Esophagus muscularis mucosa (tissue), 4 donors: ENCODE results near the gene NAGS. TPM values are rescaled to one million over a fixed set of nuclear protein-coding genes. Genes with fewer than 3 reads are reported as not detected.

Experiments used
- DNase-seq: peaks from one replicate; pipeline ENCODE4 v3.0.0-alpha.2; 2017; ENCODE audit errors: extremely low spot score
- H3K27ac ChIP-seq, 4 donors: fragments of 200-600 bp; sonication (generic); replicated peaks in 1 of 4; 1 replicate in 3 of 4; 2 replicates in 1 of 4; pipeline ENCODE4 v1.5.1; 2016 to 2019; ENCODE audit warnings: mild to moderate bottlenecking in 1 of 4
- H3K27me3 ChIP-seq, 4 donors: fragments of 200-600 bp; sonication (generic); one replicate each; pipeline versions ENCODE4 v1.5.1 to v1.6.0; 2016 to 2019
- H3K36me3 ChIP-seq, 4 donors: fragments of 200-600 bp; sonication (generic); one replicate each; pipeline ENCODE4 v1.5.1; 2016 to 2019
- H3K4me1 ChIP-seq, 4 donors: fragments of 200-600 bp; sonication (generic); one replicate each; pipeline ENCODE4 v1.5.1; 2016 to 2019
- H3K4me3 ChIP-seq, 4 donors: fragments of 200-600 bp; sonication (generic); 1 replicate in 2 of 4; 2 replicates in 2 of 4; pipeline ENCODE4 v1.5.1; 2016 to 2019; ENCODE audit warnings: mild to moderate bottlenecking in 4 of 4, moderate library complexity in 1 of 4
- H3K9me3 ChIP-seq, 4 donors: fragments of 200-600 bp; sonication (generic); 1 replicate in 3 of 4; 2 replicates in 1 of 4; pipeline ENCODE4 v1.5.1; 2016 to 2019
- CTCF ChIP-seq, 3 experiments: fragments of 200-600 bp in 2 of 3; fragments of 450-650 bp in 1 of 3; sonication (generic) in 2 of 3; IDR thresholded peaks; one replicate each; pipeline ENCODE4 v1.5.1; 2017 to 2019; ENCODE audit warnings: antibody characterized with exemption in 3 of 3, mild to moderate bottlenecking in 2 of 3, moderate library complexity in 1 of 3
- EP300 ChIP-seq: sonication (generic); formaldehyde crosslinking; IDR thresholded peaks from one replicate; pipeline ENCODE4 v1.6.1; 2017; ENCODE audit warnings: antibody characterized with exemption
- POLR2A ChIP-seq: fragments of 450-650 bp; IDR thresholded peaks from one replicate; pipeline ENCODE4 v1.6.1; 2017; ENCODE audit warnings: antibody characterized with exemption, moderate library complexity, mild to moderate bottlenecking, low read depth
- POLR2AphosphoS5 ChIP-seq, 2 donors: sonication (generic); formaldehyde crosslinking; IDR thresholded peaks; one replicate each; pipeline ENCODE4 v1.6.1; 2017; ENCODE audit warnings: antibody characterized with exemption in 2 of 2
- WGBS: methylation state at CpG from one replicate; pipeline ENCODE4 v1.1.5; 2018; 5-methylcytosine and 5-hydroxymethylcytosine counted together
- intact Hi-C: fragments of 100-400 bp; cut with DNase I; formaldehyde crosslinking; loops from one replicate; pipeline ENCODE4 v1.15.1; 2023
- total RNA-seq, 4 donors: library from RNA; depleted of rRNA; stranded (reverse); fragments of >200 nt; gene quantifications; one replicate each; pipeline versions ENCODE4 v1.1.0 to v1.2.1, GENCODE V29; 2016

Gene NAGS
- total RNA-seq, 4 donors from 2014 or later = 0.83 to 3.4 (median 1.8) TPM

GRCh38 chr17:44001461-44001920 is 2.9 kb upstream of the NAGS start:
- intact Hi-C loops = no loop called here
- H3K27me3 ChIP-seq = peaks cover 6 to 38% (median 25%) of the 10 kb centered on the region in 4 donors
- DNase-seq = no peak
- TF ChIP-seq CTCF (IDR thresholded peaks at IDR 0.05) (no peak), POLR2AphosphoS5 (IDR thresholded peaks at IDR 0.05) (no peak)
- H3K36me3 ChIP-seq = no peaks in the 10 kb centered on the region
- peaks cover 22 to 29% (median 24%) of the 10 kb centered on the region in 4 donors for H3K4me1 ChIP-seq
- 80% methylated on average over 1 of the region's 2 CpGs for WGBS
- no peaks in the 10 kb centered on the region for H3K9me3 ChIP-seq
- H3K4me3 ChIP-seq = no peak overlapping the region
- no peak overlapping the region for H3K27ac ChIP-seq

GRCh38 chr17:44002141-44002848 is 2.1 kb upstream of the NAGS start:
- 60% methylated on average over 9 of the region's 9 CpGs for WGBS
- H3K9me3 ChIP-seq = no peaks in the 10 kb centered on the region
- H3K27me3 ChIP-seq = peaks cover 6 to 46% (median 23%) of the 10 kb centered on the region in 4 donors
- intact Hi-C loops = no loop called here
- H3K27ac ChIP-seq = no peak overlapping the region
- H3K36me3 ChIP-seq = no peaks in the 10 kb centered on the region
- H3K4me1 ChIP-seq = peaks cover 25 to 37% (median 32%) of the 10 kb centered on the region in 4 donors
- TF ChIP-seq EP300 (no peak), POLR2AphosphoS5 (IDR thresholded peaks at IDR 0.05) (peak; percentile 46 to 52), CTCF (IDR thresholded peaks at IDR 0.05) (no peak), POLR2A (no peak)
- H3K4me3 ChIP-seq = no peak overlapping the region
- no peak for DNase-seq

- DNase-seq = no peak
- TF ChIP-seq POLR2A (no peak), CTCF (IDR thresholded peaks at IDR 0.05) (no peak), EP300 (no peak), POLR2AphosphoS5 (IDR thresholded peaks at IDR 0.05) (peak in 1 of 2 donors; percentile 35)
- peak overlapping the region in 2 of 4 donors; percentile 16 to 69 for H3K27ac ChIP-seq
- H3K9me3 ChIP-seq = no peaks in the 10 kb centered on the region
- H3K4me3 ChIP-seq = peak overlapping the region; percentile 56 to 61 (median 60)
- WGBS = 0% methylated on average over 12 of the region's 71 CpGs
- intact Hi-C loops = no loop called here
- peaks cover 0 to 7% (median 5%) of the 10 kb centered on the region in 4 donors for H3K36me3 ChIP-seq
- H3K27me3 ChIP-seq = peaks cover 6 to 51% (median 23%) of the 10 kb centered on the region in 4 donors
- peaks cover 34 to 46% (median 45%) of the 10 kb centered on the region in 4 donors for H3K4me1 ChIP-seq
These were observed 522 bp downstream of the NAGS start for GRCh38 chr17:44004761-44005526.

GRCh38 chr17:44005527-44006271 is 1.3 kb downstream of the NAGS start:
- H3K36me3 ChIP-seq = peaks cover 0 to 14% (median 8%) of the 10 kb centered on the region in 4 donors
- H3K27me3 ChIP-seq = peaks cover 6 to 51% (median 23%) of the 10 kb centered on the region in 4 donors
- 8% methylated on average over 15 of the region's 59 CpGs for WGBS
- peak in 1 of 3 experiments; percentile 16 for TF ChIP-seq CTCF (IDR thresholded peaks at IDR 0.05)
- no peak for TF ChIP-seq EP300
- H3K4me1 ChIP-seq = peaks cover 34 to 46% (median 45%) of the 10 kb centered on the region in 4 donors
- intact Hi-C loops = no loop called here
- peak overlapping the region; percentile 56 to 61 (median 60) for H3K4me3 ChIP-seq
- DNase-seq = no peak
- peak overlapping the region; percentile 46 to 69 (median 58) for H3K27ac ChIP-seq
- no peaks in the 10 kb centered on the region for H3K9me3 ChIP-seq
